Ovary (tissue), 9 donors: ENCODE data around the gene DKK3. TPM values are rescaled to one million over a fixed set of nuclear protein-coding genes. Genes with fewer than 3 reads are reported as not detected.
A peak's percentile ranks its signal among the peaks of the same experiment; 100 is the strongest.

Source experiments
- DNase-seq, 5 donors: peaks; one replicate each; pipeline ENCODE4 v3.0.0-alpha.2; 2019 to 2020
- H3K27ac ChIP-seq, 2 donors: fragments of 200-600 bp; one replicate each; pipeline versions ENCODE4 v1.5.1 to v1.8.0; 2019 to 2022
- H3K27me3 ChIP-seq: fragments of 200-600 bp; one replicate; pipeline ENCODE4 v1.8.0; 2022
- H3K36me3 ChIP-seq: fragments of 200-600 bp; sonication (generic); one replicate; pipeline ENCODE4 v1.5.1; 2019
- H3K4me1 ChIP-seq: one replicate; pipeline ENCODE4 v1.8.1; 2013; ENCODE audit warnings: mild to moderate bottlenecking, moderate library complexity; ENCODE audit not compliant: insufficient read depth
- H3K4me3 ChIP-seq: fragments of 200-600 bp; sonication (generic); one replicate; pipeline ENCODE4 v1.5.1; 2017
- H3K9me3 ChIP-seq, 2 donors: fragments of 200-600 bp in 1 of 2; sonication (generic) in 1 of 2; one replicate each; pipeline versions ENCODE4 v1.5.1 to v1.8.1; 2013 to 2019; ENCODE audit warnings: mild to moderate bottlenecking in 1 of 2, moderate library complexity in 1 of 2
- CTCF ChIP-seq, 3 donors: fragments of 450-650 bp in 2 of 3; fragments of 200-600 bp in 1 of 3; IDR thresholded peaks; one replicate each; pipeline versions ENCODE4 v1.5.1 to v1.8.0; 2016 to 2022; ENCODE audit warnings: antibody characterized with exemption in 3 of 3, mild to moderate bottlenecking in 1 of 3
- EP300 ChIP-seq: sonication (generic); formaldehyde crosslinking; IDR thresholded peaks from one replicate; pipeline ENCODE4 v1.6.1; 2017; ENCODE audit warnings: antibody characterized with exemption
- POLR2A ChIP-seq: fragments of 450-650 bp; IDR thresholded peaks from one replicate; pipeline ENCODE4 v1.6.1; 2017; ENCODE audit warnings: antibody characterized with exemption, mild to moderate bottlenecking, moderate library complexity
- WGBS, 3 donors: extraction: QIAGEN DNeasy Blood & Tissue Kit in 1 of 3; methylation state at CpG; one replicate each; pipeline versions ENCODE4 v1.1.5 to v1.1.7; 2013 to 2017; 5-methylcytosine and 5-hydroxymethylcytosine counted together
- intact Hi-C, 4 donors: fragments of 100-400 bp; cut with DNase I; formaldehyde crosslinking; loops; one replicate each; pipeline versions ENCODE4 v1.11.0 to v1.15.1; 2022 to 2023
- polyA plus RNA-seq, 2 donors: library from polyadenylated mRNA; stranded (reverse); fragments of 200-250 nt in 1 of 2; fragments of 350-450 nt in 1 of 2; fragmentation: Illumina TruSeq in 1 of 2; extraction: RNeasy Lipid Tissue Mini Kit (QIAGEN cat#74804) in 1 of 2; gene quantifications; one replicate each; pipeline ENCODE4 v1.2.3, GENCODE V29; 2013 to 2014
- total RNA-seq, 7 donors: library from RNA; depleted of rRNA in 2 of 7; stranded (reverse); fragments of >200 nt in 2 of 7; fragmentation: NEBNext Ultra II Directional in 3 of 7; extraction: Animal tissue kit (Norgen Biotek cat#: 25700) in 3 of 7; gene quantifications; one replicate each; pipeline versions ENCODE4 v1.1.0 to v1.2.4, GENCODE V29; 2016 to 2023
- donor health status: DM: no; HTN: no; CAD: no; lungs with moderate emphysema.
- donor health status: DM: no; HTN: no; CAD: no.
- donor health status: Bipolar disorder and iron deficiency.
- donor health status: DM: yes; HTN: yes; CAD: no.
- donor health status: DM: no; HTN: no; CAD: no.
- donor health status: DM: yes; HTN: yes; CAD: no.

Gene DKK3
- total and polyA plus RNA-seq, 9 donors: 33.9 to 255 (median 62.8) TPM

DNA sequence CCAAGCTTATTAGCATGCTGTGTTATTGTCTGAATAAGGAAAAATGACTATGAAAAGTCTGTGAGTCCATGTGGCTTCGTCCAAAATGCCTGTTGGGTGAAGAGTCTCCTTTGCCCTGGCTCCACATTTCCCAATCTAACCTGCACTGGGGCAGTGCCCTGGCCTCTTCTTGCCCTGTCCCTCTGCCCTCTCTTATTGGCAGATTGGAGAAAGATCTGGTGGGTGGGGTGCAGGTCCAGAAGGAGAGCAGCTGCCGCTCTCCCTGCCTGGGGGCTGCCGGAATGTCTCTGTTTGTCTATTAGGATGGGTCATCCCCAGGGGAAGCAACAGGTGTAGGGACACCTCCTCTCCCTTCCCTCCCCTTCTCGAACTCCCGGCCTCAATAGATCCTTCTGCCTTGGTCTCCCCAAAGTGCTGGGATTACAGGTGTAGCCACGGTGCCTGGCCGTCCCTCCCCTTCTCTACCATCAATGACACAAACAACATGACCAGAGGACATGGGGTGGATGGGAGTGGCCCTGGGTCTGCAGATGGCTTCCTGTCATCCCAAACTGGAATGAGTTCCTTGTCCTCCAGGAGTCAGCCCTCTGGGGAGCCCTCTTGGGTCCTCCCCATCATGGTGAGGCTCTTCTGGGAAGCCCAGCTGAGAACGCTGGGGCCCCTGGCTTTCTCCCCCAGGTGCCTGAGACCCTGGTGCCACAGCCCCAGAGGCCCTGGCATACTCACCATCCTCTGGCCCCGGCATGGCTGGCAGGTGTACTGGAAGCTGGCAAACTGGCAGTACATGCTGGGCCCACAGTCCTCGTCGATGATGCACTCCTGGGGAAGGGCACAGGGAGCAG is 40.5 kb downstream of the DKK3 start:
- Histone ChIP-seq H3K27ac (no peak overlapping the region), H3K4me1 (peaks cover 9% of the 10 kb centered on the region), H3K36me3 (no peaks in the 10 kb centered on the region), H3K27me3 (no peaks in the 10 kb centered on the region), H3K4me3 (no peak overlapping the region), H3K9me3 (no peaks in the 10 kb centered on the region)
- DNase-seq: no peak
- intact Hi-C loops: no loop called here
- TF ChIP-seq EP300 (no peak), CTCF (IDR thresholded peaks at IDR 0.05) (no peak), POLR2A (no peak)
- WGBS, 3 donors: 92 to 96% (median 96%) methylated on average over 8 to 11 of the region's 11 CpGs

DNA sequence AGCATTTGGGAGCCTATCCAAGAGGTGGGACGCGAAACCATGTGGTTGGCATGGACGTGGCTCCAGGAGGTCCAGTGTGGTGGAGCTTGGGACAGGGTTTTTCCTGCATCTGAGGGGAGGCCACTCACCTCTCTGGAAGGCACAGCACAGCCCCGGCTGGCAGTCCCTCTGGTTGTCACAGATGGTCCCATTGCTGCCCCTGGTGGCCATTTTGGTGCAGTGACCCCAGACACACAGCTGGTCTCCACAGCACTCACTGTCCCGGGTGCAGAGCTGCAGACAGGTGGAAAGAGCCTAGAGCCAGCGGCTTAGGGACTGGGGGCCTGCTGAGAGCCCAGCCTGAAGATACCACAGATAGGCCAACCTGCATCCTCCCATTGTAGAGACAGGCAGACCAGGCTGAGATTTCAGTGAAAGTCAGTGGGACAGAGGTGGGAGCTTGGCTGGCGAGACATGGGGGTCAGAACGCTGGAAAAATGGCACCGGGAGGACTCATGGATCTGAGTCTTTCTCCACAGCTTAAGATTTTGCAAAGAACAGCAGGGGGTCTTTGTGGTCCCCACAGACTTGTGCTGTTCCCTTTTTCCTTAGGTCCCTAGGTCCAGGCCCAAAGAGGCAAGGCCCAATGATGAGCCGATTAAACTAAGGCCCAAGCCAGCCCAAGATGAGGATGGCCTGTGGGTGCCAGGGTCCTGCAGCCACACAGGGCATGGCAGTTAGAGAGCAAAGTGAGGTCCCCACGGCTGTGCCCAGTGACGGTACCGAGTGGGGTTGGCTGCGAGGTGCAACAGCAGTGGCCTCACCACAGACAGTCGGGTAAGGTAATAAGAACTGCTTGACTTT is 41.4 kb downstream of the DKK3 start:
- WGBS, 3 donors: 68 to 80% (median 78%) methylated on average over 14 to 15 of the region's 15 CpGs
- TF ChIP-seq POLR2A: no peak
- peak; percentile 16 to 23 (median 19) for TF ChIP-seq CTCF (IDR thresholded peaks at IDR 0.05)
- TF ChIP-seq EP300: no peak
- H3K27me3 ChIP-seq: no peaks in the 10 kb centered on the region
- no peaks in the 10 kb centered on the region for H3K36me3 ChIP-seq
- no peaks in the 10 kb centered on the region for H3K9me3 ChIP-seq
- peaks cover 2% of the 10 kb centered on the region for H3K4me1 ChIP-seq
- no peak overlapping the region for H3K4me3 ChIP-seq
- peak; percentile 33 to 61 (median 53) for DNase-seq
- intact Hi-C loops: no loop called here
- H3K27ac ChIP-seq: no peak overlapping the region

DNA sequence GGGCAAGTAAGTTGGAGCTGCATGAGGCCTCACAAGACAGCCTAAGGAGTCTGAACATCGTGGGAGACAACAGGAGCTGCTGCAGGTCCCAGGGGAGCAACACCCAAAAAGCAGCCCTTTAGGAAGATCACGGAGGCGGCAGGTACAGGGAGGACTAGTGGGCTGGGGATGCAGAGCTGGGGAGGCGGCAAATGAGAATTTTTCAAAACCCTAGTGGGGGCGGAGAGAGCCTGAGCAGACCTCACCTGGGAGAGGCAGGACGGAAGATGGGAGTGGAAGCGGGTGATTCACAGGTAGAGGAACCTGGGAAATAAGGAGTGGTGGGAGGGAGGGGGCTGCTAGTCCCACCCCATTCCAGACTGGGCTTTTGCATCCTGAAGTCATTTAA is 42.1 kb downstream of the DKK3 start:
- 91 to 93% (median 92%) methylated on average over 7 of the region's 7 CpGs for WGBS, 3 donors
- Histone ChIP-seq H3K4me1 (peaks cover 1% of the 10 kb centered on the region), H3K4me3 (no peak overlapping the region), H3K27me3 (no peaks in the 10 kb centered on the region), H3K9me3 (no peaks in the 10 kb centered on the region), H3K27ac (no peak overlapping the region), H3K36me3 (no peaks in the 10 kb centered on the region)
- no peak for DNase-seq
- TF ChIP-seq EP300: no peak
- no peak for TF ChIP-seq POLR2A
- no peak for TF ChIP-seq CTCF (IDR thresholded peaks at IDR 0.05)
- intact Hi-C loops: no loop called here

GRCh38 chr11:11965656-11966353 is 42.6 kb downstream of the DKK3 start:
- DNase-seq: no peak
- Histone ChIP-seq H3K4me3 (no peak overlapping the region), H3K36me3 (no peaks in the 10 kb centered on the region), H3K9me3 (no peaks in the 10 kb centered on the region), H3K27me3 (no peaks in the 10 kb centered on the region), H3K4me1 (peaks cover 1% of the 10 kb centered on the region), H3K27ac (no peak overlapping the region)
- intact Hi-C loops: no loop called here
- TF ChIP-seq POLR2A: no peak
- TF ChIP-seq EP300: no peak
- TF ChIP-seq CTCF (IDR thresholded peaks at IDR 0.05): no peak
- WGBS, 3 donors: 88 to 90% (median 89%) methylated on average over 10 of the region's 10 CpGs
